GM23248 (cell line): Measurements from ENCODE around the gene TRMT2A.

Experiments used
- EZH2 ChIP-seq: fragments of 200-600 bp; sonication (generic); IDR thresholded peaks from 2 replicates; pipeline ENCODE4 v1.6.1; 2018; ENCODE audit warnings: antibody characterized with exemption, mild to moderate bottlenecking; ENCODE audit not compliant: insufficient read depth, poor library complexity, severe bottlenecking
- EZH2phosphoT487 ChIP-seq: fragments of 200-600 bp; sonication (generic); IDR thresholded peaks from 2 replicates; pipeline ENCODE4 v1.6.1; 2018; ENCODE audit warnings: antibody characterized with exemption, moderate library complexity, mild to moderate bottlenecking, low read depth; ENCODE audit not compliant: insufficient read depth

GRCh38 chr22:20124083-20124787 is 7.2 kb upstream of the TRMT2A start:
- TF ChIP-seq EZH2 (no peak), EZH2phosphoT487 (no peak)
